A172 (cell line): ENCODE data around the gene ZNF22. TPM values are rescaled to one million over a fixed set of nuclear protein-coding genes. Genes with fewer than 3 reads are reported as not detected.

ENCODE experiments used
- DNase-seq: peaks from one replicate; pipeline ENCODE4 v3.0.0-alpha.2; 2015; ENCODE audit warnings: low spot score
- total RNA-seq: library from RNA; depleted of rRNA; stranded (reverse); fragments of >200 nt; shearing (Covaris generic); gene quantifications from 2 replicates; pipeline ENCODE4 v1.2.3, GENCODE V29; 2014

ZNF22 gene
- total RNA-seq, 1 experiment from 2014 or later = 7.9 TPM

DNA sequence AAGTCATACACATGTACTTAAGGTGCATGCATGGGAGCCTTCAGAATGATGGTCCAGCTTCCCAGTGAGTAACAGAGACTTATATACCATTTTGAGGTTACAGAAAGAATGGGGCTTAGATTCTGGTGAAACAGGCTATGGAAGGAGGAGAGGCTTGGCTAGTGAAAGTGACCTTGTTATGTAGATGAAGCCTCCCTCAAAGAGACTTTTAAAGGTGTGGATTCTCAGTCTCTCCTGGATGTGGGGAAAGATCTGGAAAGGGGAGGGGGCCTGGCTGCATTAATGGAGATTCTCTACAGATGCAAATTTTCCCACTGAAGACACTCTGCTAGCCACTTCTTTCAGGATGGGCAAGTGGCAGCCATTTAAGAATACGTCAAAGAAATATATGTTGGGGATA, 35.6 kb upstream of the ZNF22 start:
- no peak for DNase-seq

DNA sequence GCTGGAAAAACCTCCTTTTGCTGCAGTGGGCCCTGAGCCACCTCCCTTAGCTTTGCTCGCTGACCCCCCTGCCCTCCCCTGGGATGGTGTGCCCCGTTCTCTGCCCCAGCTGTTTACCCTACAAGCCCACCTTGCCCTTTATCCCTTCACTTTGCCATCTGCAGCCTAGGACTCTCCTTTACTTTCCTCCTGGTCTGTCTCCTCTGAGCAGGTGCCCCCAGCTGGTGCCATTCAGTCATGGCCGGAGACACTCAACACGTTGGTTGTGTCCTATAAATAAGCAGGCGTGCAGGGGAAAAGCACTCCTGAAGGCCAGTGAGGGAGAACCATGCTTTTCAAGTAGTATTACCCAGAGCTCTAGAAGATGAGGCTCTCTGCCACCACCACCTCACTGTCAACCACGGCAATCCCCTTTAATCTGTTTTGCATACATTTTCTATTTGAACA, 35.0 kb upstream of the ZNF22 start:
- DNase-seq = no peak

DNA sequence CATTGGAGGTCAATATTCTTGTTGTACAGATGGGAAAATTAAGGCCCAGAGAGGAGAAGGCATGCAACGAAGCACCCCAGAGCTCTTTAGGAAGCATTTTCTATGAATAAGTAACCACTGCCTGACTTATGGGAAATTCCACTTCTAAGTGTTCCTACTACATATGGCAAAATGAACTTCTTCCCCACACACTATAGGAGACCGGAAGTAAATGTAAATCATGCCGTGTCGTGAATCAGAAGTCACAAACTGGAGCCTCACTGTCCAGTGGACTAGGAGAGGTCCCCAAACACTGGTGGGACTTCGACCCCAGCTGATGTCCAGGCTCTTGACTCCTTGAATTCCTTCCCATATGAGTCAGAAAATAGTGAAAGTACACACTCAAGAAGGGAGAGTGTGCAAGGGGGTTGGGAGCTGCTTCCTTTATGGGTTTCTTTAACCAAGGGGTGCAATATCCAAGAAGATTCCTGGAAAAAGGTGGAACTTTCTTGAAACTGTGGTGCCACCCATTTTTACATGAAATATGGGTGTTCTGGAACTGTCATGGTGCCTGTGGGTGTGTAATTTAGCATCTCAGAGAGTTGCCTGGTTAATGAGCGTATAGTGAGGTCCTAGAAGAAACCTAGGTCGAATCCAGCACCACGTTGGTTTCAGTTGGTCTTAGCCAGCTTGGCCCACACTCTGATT, 34.5 kb upstream of the ZNF22 start:
- DNase-seq = no peak

DNA sequence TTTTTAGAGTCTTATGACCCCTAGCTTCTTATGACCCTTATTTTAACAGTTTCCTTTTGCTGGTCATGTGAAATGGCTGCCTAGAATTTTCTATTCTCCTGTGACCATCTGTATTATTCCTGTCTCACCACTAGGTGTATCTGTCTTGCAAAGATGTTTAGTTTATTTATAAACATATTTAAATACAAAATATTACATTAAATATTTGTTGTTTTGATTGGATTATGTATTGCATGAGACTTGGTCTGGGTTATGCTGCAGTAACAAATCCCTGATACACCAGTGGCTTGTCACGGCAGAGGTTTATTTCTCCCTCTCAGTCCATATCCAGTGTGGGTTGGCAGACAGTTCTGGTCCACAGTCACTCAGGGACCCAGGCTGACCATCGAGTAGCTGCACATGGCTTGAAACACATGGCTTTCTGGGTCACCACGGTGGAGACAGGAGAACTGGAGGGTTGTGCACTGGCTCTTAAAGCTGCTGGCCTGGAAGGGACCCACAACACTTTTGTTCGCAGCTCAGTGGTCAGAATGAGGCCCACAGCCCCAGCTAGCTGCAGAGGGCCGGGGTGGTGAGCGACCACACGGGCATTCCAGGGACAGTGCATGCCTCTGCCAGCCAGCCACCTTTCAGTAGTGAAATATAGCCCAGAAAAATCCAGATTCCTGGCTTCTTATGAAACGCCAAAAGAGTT, 33.8 kb upstream of the ZNF22 start:
- no peak for DNase-seq

DNA sequence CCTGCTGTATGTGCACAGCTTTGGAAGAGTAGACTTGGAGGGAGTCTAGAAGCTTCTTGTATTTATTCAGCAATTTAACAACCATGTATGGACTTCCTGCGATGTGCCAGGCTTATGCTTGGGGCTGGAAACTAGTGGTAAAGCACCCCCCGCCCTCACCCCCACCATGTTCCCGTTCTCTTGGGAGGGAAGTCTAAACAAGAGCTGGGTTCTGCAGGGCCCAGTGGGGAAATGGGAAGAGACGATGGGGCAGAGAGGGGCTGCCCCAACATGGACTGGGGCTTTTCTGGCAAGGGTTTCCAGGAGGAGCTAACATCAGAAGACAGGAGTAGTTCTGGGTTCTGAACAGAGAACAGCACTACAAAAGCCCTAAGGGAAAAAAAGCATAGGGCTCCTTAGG, 33.1 kb upstream of the ZNF22 start:
- no peak for DNase-seq

DNA sequence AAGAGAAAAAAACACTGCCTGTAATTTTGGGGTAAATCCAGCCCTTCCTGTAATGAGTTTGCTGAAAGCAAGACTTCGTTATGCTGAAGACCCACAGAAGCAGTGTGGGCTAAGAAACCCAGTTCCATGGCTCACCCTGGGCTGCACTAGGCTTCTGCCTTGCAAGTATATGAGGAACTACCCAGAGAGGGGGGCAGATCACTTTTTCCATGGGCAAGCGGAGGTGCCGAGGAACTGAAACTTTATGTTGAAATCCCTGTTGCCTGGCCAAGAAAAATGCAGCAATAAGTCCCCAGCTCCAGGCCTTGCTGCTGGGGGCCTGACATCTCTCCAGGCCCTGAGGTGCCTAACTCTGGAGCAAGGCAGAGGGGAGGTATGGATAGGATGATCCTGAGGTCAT, 32.6 kb upstream of the ZNF22 start:
- no peak for DNase-seq

DNA sequence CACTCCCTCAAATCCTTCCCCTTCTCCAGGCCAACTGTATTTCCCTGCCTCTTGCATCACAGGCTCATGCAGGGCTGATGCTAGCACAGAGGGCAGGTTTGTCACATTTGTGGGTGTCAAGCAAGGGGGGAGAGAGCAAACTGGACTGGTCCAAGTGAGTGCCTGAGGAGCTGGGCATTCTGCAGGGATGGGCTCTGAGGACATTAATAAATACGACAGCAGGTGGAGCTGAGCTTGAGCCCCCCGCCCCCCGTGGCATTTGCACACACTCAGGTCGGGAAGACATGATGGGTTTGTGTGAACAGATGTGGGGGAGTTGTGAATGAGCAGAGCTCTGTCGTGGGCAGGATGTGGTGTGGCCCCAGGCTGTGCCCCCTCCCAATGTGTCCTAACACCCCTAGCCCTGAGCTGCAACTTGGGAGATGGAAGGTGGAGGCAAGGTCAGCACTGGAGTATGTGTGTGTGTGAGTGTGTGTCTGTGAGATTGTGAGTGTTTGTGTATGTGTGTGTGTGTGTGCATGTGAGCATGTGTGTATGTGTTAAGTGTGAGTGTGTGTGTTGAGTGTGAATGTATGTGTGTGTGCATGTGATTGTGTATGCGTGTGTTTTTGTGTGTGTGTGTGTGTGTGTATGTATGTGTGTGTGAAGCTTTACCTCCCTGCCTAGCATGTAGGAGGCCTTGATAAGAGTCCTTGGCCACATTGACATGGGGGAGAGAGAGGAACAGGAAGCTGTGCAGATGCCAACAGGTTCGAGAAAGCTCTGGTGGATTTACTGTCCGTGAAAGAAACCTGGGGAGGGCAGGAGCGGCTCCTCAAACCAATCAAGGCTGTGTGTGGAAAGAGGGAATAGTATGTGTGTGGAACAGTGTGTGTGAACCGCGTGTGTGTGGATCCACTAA, 32.0 kb upstream of the ZNF22 start:
- no peak for DNase-seq

DNA sequence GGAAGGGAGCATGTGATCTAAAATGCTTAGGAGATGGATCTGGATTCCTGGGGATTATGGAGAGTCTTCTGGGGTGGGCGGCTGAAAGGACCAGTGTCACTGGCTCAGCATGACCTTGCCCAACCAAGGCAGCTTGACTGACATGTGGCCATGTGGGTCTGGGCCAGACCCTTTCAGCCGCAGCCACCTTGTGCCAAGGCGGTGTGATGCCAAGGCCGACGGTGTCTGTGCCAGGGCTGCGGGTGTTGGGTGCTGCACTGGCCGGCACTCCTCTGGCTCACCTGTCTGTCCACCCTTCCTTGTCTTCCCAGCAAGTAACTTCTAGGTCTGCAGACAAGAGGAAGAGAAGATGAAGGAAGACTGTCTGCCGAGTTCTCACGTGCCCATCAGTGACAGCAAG, 30.9 kb upstream of the ZNF22 start:
- no peak for DNase-seq

DNA sequence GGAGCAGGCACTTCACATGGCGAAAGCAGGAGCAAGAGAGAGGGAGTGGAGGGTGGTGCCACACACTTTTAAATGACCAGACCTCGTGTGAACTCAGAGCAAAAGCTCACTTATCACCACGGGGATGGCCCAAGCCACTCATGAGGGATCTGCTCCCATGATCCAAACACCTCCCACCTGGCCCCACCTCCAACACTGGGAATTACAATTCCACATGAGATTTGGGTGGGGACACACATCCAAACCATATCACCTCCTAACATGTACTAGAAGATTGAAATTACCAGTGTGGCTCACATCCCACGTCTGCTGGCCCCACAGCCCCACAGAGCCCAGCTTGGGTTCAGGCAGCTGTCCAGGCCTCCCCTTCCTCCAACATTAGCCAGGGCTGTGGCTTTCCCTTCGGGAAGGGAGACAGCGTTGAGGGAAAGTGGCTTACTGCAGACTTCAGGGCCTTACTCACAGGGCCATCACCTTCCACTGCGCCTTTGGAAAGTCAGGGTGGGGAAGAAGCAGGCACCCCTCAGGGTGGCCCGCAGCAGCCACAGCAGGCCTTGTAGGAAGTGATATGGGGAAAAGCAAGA, 29.8 kb upstream of the ZNF22 start:
- no peak for DNase-seq

DNA sequence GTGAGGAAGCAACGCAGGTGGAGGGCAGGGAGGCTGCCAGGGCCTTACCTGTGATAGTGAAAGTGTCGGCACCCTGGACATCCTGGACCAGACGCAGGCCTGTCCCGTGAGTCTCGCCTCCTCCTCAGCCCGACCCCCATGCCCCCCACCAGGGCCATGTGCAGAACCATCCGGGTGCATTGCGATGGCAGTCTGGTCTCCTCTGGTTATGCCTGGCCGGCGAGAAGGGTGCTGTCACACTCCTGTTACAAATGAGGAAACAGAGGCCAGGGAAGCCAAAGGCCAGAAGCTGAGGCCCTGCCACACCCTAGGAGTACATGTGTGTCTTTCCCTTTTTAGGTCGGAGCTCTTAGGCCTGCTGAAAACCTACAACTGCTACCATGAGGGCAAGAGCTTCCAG, 29.3 kb upstream of the ZNF22 start:
- DNase-seq = no peak

DNA sequence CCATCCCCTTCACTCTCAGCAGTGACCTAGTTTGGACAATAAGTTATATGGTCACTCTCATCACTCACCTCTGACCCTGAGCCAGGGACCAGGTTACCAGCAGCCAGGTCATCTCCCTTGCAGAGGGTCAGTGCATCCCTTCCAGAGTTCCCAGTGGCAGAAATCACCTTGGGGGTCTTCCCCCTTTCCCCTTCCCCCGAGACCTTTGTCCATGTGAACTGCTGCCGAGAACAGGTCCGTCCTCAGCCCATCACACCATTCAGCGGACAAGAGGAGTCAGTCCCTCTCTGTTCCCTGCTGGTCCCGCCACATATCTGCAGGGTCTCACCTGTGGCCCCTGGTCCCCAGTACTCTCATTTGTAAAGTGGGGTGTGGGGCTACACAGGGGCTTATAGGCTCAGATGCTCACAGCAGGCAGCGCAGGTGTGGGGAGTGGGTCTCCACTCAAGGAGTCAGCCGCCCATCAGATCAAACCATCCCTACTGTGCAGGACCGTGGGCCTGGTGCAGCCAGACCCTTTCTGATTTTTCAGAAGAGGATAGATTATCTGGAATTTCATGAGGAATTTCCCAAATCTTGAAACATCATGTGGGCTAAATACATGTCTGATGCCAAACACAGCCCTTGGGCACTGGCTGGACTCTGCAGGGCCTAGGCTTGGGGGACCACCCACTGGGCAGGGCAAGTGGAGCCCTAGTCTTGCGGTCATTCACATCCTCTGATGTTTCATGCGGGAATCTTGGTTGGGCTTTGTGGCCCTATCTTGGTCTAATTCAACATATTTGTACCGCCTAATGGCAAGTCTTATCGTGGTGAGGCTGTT, 28.6 kb upstream of the ZNF22 start:
- no peak for DNase-seq

DNA sequence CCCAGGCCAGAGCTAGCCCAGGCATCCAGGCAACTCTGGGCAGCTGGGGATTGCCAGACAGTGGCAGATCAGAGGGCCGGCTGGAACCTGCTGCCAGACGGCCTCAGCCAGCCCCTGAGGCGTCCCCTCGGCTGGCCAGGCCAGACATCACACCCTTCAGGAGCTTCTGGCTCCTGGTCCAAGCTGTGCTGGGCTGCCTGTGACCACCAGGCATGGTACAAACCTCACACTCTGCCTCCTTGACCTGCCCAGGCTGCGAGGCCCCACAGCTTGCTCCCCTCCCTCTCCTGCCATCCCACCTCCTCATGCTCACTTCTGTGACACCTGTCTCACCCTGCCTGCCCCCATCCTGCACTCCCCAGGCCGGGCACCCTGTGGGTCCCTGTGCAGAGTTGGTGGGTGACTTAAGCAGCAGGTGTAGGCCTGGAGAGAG, 27.8 kb upstream of the ZNF22 start:
- no peak for DNase-seq

DNA sequence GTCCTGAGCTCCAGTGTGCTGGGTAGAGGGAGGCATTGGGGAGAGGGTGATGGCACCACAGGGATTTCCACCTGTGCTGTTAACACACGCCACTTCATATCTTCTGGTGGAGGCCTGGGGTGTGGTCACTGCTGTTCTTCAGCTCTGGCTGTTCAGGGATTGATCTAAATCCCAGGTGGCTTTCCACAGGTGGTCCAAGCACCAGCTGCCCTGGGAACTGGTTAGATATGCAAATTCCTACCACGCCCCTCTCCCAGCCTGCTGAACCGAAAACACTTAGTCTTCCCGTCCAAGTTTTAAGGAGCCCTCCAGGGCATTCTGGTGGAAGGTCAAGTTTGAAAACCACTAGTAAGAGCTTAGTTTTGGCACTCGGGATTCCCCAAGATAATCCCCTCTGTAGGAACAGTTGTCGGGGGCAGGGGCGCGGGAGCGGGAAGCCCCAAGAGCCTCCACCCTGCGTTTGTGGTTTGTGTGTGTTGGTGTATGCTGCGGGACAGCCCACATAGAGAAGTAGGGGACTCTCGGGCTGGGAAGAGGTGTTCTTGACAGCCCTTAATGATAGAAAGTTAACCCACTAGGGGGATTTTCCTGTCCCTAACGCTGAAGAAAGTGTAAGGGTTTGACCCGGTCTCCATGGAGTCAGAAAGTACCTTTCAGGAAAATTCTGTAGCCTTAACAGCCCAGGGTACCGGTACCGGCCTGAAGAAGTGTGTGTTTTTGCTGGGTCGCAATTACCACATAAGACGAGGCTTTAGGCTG, 27.2 kb upstream of the ZNF22 start:
- DNase-seq = no peak

DNA sequence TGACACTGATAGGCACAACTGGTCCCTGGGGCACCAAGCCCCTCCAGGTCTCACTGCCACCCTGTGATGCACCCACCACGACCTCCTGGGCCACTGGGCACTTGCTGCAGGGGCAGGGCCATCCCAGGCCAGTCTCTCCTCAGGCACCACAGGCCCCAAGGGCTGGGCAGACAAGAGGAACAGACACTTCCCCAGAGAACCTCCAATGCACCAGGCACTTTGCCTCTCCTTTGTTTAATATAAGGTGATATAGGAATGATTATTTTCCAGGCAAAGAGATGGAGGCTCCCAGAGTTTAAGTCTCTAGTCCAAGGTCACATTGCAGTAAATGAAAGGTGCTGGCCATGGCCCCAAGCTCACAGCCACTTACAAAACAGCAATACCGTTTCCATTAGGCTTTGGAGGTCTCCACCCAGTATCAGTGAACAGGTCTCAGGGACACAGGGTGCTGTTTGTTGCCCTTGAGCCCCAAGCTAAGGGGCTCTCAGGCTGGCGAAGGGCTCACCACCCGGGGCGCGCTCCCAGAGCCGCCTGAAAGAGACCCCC, 26.6 kb upstream of the ZNF22 start:
- DNase-seq = no peak

DNA sequence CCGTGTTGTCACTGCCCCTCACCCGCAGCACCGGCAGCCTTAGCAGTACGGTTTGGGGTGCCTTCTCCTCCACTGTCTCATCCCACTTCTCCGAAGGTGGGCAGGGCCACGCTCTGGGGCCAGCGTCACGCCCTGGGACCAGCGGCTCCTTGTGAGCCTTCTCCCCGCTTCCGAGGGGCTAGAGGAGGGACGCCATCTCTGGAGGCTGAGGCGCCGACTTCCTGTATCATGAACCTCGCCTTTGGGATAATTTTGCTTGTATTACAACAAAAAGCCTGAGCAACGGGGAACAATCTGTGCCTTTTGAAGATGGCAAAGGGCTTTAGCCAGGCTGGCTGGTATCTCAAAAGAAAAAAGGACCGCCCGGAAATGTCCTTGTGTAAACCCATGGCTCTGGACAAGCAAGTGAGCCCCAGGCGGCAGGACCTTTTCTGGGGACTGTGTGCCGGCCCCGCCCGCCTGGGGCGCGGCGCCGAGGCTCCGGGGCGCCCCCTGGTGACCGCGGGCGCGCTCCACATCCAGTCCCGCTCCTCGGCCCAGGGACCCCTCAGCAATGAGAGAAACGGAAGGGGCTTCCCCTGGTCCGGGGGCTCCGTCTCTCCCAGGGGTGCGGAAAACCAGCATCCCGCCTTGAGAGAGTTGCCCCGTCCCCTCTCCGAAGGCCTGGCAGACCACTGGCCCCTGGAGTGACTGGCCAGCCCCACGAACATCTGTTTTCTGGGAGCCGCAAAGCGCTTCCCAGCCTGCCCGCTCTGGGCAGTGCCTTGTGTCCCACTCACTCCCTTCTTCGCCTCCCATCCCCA, 25.9 kb upstream of the ZNF22 start:
- DNase-seq = peak; percentile 49

DNA sequence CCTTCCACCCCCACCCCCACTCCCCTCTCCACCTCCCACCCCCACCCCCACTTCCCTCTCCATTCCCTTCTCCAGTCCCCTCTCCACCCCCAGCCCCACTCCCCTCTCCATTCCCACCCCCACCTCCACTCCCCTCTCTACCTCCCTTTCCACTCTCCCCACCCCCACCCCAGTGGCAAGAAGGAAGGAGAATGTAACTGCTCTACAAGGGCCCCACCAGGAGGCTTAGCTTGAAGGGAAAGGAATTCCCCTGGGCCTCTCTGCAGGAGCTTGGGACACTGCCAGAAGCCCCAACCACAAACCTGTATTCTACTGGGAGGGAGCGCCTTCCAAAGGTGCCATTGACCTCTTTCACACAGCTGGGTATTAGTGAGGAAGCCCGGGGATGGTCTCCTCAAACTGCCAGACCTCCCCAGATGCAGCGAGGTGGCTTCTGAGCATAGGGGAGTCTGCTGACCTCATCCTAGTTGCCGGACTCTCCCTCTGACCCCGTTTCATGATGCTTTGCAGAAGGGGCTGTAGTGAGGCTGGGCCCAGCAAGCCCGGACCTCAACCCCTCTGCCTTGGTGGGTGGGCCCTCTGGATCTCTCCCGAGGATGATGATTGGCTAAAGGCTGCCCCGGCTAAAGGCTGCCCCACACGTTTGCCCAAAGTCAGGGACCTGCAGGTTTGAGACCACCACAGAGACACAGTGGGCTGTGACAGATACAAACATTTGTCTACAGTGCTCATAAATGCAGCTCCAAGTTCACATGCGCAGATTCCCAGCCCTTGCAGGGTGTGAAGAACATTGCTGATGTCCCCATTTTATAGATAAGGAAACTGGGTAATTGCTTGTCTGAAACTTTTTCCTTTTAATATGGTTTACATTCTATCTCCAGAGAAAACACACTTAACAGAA, 25.0 kb upstream of the ZNF22 start:
- DNase-seq = peak; percentile 85

DNA sequence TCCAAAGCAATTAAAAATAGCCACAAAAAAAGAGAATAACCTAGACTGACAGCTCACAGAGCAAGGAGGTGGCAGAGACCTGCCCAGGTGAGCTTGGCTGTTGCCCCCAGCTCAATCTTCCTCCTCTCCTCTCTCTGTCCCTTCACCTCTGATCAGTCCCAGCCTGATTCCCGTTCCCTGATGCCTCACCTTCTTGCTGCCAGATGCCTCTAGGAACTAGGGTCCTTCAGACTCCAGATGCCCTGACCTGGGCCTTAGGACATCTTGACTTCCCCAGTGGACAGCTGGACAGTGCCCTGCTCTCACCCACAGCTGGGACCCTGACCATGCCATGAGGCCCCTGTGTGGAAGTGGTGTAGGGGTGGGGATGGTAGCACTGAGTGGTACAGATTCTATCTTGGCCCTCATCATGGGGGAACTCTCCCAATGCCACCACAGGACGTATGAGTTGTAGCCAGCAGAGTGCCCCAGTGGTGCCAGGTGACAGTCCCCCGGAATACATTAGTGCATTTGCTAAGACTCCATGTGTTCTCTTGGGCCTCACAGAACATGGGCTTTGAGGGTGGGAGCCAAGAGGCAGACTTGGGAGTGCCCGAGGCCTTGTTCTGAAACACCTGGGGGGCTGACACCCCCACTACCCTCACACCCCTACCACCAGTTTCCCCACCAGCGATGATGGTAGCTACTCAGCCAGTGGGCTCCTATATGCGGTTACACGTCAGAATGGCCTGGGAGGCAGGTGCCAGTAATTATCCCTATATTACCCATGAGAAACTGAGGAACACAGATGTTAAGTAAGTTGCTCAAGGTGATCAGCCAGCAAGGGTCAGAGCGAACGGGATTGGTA, 24.1 kb upstream of the ZNF22 start:
- no peak for DNase-seq
